ENCODE measurements around the gene BCL2L14. TPM values are rescaled to one million over a fixed set of nuclear protein-coding genes. Genes with fewer than 3 reads are reported as not detected.

BCL2L14 gene
- total RNA-seq, 1 donor from 2014 or later: not detected

DNA sequence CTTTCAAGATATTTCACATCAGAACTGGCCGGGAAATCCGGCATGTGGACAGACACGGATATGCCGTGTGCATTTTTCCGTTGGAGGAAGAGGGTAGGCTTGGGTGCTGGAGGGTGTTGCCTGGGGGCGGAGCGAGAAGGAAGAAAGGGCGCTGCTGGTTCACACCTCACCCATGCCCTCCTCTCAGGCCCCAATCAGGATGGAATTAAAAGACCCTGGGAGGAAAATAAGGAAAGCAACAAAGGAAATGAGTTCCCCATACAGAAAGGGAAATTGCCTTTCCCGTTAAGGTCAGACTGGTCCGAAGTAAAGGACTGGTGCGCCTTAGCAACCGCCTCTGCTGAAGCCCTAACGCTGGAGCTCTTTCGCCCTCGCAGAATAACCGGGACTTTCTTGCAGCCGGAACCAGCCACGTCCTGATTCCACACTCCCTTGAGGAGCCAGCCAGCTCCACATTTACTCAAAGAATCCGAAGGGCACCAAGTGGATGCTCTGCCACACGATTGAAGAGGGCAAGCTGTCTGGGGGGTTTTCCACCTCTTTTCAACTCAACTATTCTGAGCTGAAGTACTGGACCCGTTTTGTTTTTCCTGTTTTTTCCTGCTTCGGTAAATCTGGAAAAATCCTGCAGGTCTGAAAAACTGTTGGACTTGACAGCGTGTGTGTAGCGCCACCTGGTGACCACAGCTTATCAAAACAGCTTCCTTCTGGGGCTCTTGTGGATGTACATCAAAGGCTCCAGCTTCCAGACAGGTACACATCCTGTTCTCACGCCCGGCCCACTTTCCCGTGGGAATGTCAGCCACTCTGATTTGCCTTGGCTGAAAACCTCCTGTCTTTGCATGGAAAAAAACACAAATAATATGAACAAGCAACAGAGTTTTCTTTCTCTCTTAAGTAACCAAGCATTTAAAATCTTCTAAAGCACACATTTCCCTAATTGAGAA lies 37.6 kb upstream of the BCL2L14 start:
- Mint-ChIP-seq H3K9me3 (ENCODE audit: unreplicated experiment) (no peaks in the 10 kb centered on the region), H3K4me3 (ENCODE audit: unreplicated experiment) (peak overlapping the region; percentile 79), H3K4me1 (ENCODE audit: low read depth, unreplicated experiment) (no peaks in the 10 kb centered on the region), H3K27me3 (ENCODE audit: unreplicated experiment) (peaks cover 2% of the 10 kb centered on the region), H3K36me3 (ENCODE audit: unreplicated experiment) (no peaks in the 10 kb centered on the region), H3K27ac (ENCODE audit: unreplicated experiment) (no peak overlapping the region)
- peak; percentile 76 for DNase-seq
- TF ChIP-seq CTCF (IDR thresholded peaks at IDR 0.05; ENCODE audit: partially characterized antibody, unreplicated experiment): peak; percentile 68

DNA sequence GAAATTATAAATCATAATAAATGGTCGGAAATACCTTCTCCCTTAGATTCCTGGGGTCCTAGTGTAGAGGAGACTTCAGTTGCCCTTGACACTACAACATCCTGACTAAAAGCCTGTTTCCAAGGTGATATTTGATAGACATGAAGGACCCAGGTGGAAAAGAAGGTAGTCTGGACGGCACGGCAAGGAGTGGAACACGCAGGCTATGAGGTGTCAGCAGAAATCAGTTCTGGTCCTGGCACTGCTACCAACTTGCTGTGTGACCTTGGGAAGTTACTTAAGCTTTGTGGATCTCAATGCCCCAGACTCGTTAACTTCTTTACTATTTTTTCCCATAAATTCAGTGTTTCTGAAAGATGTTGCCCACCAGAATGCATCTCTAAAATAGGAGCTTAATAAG lies 36.9 kb upstream of the BCL2L14 start:
- no peak for DNase-seq
- Mint-ChIP-seq H3K4me3 (ENCODE audit: unreplicated experiment) (no peak overlapping the region), H3K27ac (ENCODE audit: unreplicated experiment) (no peak overlapping the region), H3K27me3 (ENCODE audit: unreplicated experiment) (peaks cover 2% of the 10 kb centered on the region), H3K4me1 (ENCODE audit: low read depth, unreplicated experiment) (no peaks in the 10 kb centered on the region), H3K9me3 (ENCODE audit: unreplicated experiment) (no peaks in the 10 kb centered on the region), H3K36me3 (ENCODE audit: unreplicated experiment) (no peaks in the 10 kb centered on the region)
- no peak for TF ChIP-seq CTCF (IDR thresholded peaks at IDR 0.05; ENCODE audit: partially characterized antibody, unreplicated experiment)

DNA sequence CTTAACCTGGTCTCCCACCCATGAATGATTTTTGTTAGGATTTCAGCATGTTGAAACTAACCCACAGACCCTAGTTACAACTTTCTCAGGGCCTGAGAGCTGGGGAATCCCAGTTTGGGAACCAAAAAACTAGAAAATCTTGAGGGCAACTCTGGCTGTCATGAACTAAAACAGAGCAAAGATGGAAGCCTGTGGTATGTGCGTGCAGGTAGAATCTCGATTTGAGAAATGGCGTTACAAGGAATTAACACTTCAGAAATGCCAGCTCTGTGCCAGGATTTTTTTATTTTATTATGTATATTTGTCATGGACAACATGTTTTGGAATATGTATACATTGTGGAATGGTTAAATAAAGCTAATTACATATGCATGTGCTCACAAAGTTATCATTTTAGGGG lies 36.4 kb upstream of the BCL2L14 start:
- Mint-ChIP-seq H3K4me3 (ENCODE audit: unreplicated experiment) (no peak overlapping the region), H3K27me3 (ENCODE audit: unreplicated experiment) (peaks cover 2% of the 10 kb centered on the region), H3K4me1 (ENCODE audit: low read depth, unreplicated experiment) (no peaks in the 10 kb centered on the region), H3K36me3 (ENCODE audit: unreplicated experiment) (no peaks in the 10 kb centered on the region), H3K27ac (ENCODE audit: unreplicated experiment) (no peak overlapping the region), H3K9me3 (ENCODE audit: unreplicated experiment) (no peaks in the 10 kb centered on the region)
- DNase-seq: no peak
- TF ChIP-seq CTCF (IDR thresholded peaks at IDR 0.05; ENCODE audit: partially characterized antibody, unreplicated experiment): no peak

GRCh38 chr12:12035229-12035628 lies 35.5 kb upstream of the BCL2L14 start:
- no peaks in the 10 kb centered on the region for H3K36me3 Mint-ChIP-seq (ENCODE audit: unreplicated experiment)
- TF ChIP-seq CTCF (IDR thresholded peaks at IDR 0.05; ENCODE audit: partially characterized antibody, unreplicated experiment): no peak
- no peak for DNase-seq

GRCh38 chr12:12036901-12037300 lies 33.8 kb upstream of the BCL2L14 start:
- no peak for DNase-seq
- no peak for TF ChIP-seq CTCF (IDR thresholded peaks at IDR 0.05; ENCODE audit: partially characterized antibody, unreplicated experiment)
- Mint-ChIP-seq H3K4me3 (ENCODE audit: unreplicated experiment) (no peak overlapping the region), H3K4me1 (ENCODE audit: low read depth, unreplicated experiment) (no peaks in the 10 kb centered on the region), H3K27me3 (ENCODE audit: unreplicated experiment) (no peaks in the 10 kb centered on the region), H3K9me3 (ENCODE audit: unreplicated experiment) (no peaks in the 10 kb centered on the region), H3K27ac (ENCODE audit: unreplicated experiment) (no peak overlapping the region), H3K36me3 (ENCODE audit: unreplicated experiment) (no peaks in the 10 kb centered on the region)

More at GRCh38 chr12:12035229-12035628, 35.5 kb upstream of the BCL2L14 start:
- H3K27ac Mint-ChIP-seq (ENCODE audit: unreplicated experiment): no peak overlapping the region
- no peaks in the 10 kb centered on the region for H3K9me3 Mint-ChIP-seq (ENCODE audit: unreplicated experiment)
- H3K4me3 Mint-ChIP-seq (ENCODE audit: unreplicated experiment): no peak overlapping the region
- no peaks in the 10 kb centered on the region for H3K27me3 Mint-ChIP-seq (ENCODE audit: unreplicated experiment)
- H3K4me1 Mint-ChIP-seq (ENCODE audit: low read depth, unreplicated experiment): no peaks in the 10 kb centered on the region
